ENCODE data around the gene MISP.

MISP gene

DNA sequence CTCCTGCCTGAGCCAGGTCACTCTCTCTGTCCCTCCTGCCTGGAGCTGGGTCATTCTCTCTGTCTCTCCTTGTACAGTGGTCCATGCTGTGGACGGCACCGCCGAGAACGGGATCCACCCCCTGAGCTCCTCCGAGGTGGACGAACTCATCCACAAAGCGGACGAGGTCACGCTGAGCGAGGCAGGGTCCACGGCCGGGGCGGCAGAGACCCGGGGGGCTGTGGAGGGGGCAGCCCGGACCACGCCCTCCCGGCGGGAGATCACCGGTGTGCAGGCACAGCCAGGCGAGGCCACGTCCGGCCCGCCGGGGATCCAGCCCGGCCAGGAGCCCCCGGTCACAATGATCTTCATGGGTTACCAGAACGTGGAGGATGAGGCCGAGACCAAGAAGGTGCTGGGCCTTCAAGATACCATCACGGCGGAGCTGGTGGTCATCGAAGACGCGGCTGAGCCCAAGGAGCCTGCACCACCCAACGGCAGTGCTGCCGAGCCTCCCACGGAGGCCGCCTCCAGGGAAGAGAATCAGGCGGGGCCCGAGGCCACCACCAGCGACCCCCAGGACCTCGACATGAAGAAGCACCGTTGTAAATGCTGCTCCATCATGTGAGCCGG is 4.6 kb upstream of the MISP start:
- DNase-seq (ENCODE audit: low read depth in 2 of 2, low spot score in 1 of 2): no peak

DNA sequence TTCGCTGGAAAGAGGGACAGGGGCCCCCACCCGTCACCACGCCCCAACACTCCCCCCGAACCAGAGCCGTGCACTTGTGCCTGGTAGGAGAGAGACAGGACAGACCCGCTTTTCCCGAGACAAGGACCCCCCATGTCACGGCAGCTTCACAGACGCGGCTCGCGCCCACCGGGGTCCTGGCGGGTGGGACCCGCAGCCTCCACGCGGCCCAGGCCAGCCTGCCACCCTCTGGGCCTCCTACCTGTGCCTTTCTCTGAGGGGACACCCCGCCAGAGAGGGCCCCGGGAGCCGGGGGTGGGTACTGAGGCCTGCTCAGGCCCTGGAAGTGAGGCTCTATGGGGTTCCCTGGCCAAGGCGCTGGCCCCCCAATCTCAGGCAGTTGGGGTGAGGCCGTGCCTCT is 4.0 kb upstream of the MISP start:
- no peak for DNase-seq (ENCODE audit: low read depth in 2 of 2, low spot score in 1 of 2)

DNA sequence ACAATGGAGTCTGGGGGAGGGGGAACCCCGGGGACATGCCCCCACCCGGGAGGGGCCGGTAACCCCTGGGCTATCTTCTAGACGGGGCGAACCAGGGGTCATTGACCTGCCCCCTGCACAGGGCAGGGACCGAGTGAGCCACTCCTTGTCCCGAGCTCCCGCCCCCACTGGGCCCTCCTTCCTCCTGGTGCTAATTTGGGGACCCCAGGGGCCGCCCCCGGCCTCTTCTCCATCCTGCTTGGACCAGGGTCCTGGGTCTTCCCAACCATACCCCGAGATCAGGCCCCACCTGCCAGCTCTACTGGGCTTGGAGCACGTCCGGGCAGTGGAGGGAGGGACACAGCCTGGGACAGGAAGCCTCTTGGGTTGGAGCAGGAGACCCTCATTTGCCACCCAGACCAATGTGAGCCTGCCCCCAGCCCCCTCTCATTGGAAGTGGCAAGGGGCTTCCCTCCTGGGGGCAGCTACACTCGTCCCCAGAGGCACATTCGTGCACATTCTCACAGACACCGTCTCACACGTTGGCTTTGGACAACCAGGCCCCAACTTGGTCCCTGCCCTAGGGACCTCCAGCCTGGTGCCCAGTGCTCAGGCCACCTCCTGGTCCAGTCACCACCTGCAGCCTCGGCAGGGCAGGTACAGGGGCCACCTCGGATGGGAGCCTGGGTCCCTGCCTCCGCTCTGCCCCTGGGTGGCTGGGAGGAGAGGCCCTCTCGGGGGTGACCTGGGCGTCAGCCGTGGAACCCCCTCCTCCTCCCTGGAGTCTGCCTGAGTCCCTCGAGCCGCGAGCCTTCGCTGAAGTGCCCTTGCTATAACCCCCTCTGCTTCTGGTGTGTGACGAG is 3.3 kb upstream of the MISP start:
- no peak for DNase-seq (ENCODE audit: low read depth in 2 of 2, low spot score in 1 of 2)

DNA sequence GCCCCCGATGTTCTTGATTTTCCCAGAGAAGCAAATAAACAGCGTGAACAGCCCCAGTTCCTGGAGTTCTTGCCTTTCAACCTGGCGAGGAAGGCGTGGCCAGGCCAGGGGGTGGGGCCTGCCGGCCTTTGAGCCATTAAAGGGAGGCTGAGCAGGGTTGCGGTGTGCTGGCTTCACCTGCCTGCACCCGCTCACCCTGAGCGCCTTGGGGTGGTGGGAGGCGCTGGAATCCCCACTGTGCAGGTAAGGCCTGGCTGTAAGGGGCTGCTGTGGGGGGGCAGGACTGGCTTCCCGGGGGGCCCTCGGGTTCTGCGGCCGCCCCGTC is 2.7 kb upstream of the MISP start:
- no peak for DNase-seq (ENCODE audit: low read depth in 2 of 2, low spot score in 1 of 2)

DNA sequence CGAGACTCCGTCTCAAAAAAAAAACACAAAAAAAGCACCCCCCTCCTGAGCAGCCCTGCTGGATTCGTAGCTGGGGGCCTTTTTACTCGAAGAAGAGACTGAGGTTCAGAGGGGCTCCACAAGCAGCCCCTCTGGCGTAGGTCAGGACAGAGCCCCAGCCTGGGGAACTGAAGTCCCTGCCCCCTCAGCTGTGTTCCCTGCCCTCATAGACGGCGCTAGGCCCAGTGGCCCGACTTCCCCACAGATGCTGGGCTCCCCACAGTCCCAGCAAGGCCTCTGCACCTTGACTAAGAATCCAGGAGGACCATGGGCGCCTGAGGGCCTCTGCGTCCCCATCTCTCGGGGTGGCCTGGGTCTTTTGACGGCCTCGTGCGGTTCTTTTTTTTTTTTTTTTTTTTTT is 1.1 kb upstream of the MISP start:
- no peak for DNase-seq (ENCODE audit: low read depth in 2 of 2, low spot score in 1 of 2)

DNA sequence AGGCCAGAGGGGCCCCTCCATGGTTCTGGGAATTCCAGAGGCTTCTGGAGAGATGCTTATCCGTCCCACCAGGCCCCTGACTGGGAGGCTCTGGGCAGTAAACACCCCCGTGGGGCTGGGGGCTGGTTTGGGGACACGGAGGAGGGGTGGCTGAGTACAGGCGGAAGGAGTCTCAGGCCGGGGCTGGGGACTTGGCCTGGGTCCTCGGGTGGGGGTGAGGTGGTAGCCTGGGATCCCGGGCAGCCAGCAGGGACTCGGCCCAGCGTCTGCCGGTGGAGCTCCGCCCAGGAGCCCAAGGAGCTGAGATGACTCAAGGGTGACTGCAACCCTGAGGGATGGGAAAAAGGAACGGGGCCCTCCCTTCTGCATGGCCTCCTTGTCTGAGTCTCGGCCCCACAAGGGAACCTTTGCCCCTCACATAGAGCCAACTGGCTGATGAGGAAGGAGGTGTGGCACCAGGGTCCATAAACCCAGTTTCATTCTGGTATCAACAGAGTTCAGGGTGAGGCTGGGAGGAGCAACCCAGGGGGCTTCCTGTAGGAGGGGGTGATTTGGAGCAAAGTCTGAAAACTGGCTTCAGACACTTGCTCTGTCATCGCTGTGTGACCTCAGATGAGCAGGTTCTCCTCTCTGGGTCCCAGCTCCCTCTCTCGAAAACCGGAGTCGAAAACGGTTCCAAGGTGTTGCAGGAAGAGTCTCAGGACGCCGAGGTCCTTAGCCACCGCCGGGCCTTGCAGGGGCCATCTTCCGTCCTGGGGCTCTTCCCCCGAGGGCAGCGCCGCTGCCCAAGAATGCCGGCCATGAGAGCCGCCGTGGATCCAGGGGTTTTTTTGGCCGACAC is 809 bp downstream of the MISP start:
- no peak for DNase-seq (ENCODE audit: low read depth in 2 of 2, low spot score in 1 of 2)

DNA sequence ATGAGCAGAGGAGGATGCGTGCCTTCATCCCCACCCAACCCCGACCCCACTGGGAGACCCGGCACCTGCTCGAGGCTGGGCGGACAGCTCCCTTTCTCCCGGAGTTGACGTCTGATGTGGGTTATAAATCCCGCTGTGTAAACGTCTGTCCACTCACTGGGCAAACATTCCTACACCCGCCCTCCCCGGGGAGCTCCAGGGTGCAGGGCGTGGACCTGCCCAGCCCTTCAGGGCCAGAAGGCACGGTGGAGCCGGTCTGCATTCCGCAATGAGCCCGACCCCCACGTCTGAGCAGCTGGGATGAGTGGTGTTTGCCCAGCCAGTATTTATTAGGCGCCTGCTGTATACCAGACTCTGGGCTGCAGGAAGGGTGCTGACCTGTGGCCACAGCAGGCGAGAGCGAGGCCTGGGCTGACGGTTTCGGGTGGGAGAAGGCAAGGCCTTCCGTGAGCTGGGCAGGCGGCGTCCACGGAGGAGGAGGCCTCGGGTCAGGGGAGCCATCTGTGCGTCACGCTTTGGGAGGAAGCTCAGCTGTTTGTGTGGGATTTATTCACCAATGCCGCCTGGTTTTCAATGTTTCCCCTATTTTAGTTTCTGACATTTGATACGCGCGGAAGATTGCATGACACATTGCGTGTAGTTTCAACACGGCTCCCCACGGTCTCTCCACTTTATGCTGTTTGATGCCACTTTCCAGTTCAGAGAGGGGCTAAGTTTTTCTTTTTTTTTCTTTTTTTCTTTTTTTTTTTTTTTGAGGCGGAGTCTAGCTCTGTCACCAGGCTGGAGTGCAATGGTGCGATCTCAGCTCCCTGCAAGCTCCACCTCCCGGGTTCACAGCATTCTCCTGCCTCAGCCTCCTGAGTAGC is 2.0 kb downstream of the MISP start:
- no peak for DNase-seq (ENCODE audit: low read depth in 2 of 2, low spot score in 1 of 2)

DNA sequence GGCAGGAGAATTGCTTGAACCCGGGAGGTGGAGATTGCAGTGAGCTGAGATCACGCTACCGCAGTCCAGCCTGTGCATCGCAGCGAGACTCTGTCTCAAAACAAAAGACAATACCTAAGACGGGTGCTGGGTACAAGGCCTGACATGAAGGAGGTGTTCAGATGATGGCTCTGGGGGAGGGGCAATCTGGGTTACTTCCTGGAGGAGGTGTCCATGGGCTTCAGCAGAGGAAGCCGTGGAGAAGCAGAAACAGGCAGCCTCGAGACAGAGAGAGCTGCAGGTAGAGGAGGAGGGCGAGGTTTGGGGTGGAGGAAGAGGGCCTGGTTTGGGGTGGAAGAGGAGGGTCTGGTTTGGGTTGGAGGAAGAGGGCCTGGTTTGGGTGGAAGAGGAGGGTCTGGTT is 3.6 kb downstream of the MISP start:
- no peak for DNase-seq (ENCODE audit: low read depth in 2 of 2, low spot score in 1 of 2)

DNA sequence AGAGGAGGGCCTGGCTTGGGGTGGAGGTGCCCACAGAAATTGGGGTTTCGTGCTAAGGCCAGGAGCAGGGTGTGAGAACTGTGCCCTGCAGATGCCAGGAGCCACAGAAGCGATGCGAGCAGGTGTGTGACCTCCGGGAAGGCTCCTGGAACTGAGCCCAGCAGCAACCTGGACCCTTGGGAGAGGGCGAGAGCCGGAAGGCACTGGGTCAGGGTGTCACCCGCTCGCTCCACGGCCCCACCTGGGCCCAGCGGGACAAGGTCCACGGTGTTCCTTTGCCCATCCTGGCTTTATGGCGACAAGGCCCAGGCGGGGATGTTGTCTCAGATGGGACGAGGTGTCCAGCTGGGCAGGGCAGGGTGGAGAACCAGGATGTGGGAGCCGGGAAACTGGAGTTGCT is 4.2 kb downstream of the MISP start:
- no peak for DNase-seq (ENCODE audit: low read depth in 2 of 2, low spot score in 1 of 2)

DNA sequence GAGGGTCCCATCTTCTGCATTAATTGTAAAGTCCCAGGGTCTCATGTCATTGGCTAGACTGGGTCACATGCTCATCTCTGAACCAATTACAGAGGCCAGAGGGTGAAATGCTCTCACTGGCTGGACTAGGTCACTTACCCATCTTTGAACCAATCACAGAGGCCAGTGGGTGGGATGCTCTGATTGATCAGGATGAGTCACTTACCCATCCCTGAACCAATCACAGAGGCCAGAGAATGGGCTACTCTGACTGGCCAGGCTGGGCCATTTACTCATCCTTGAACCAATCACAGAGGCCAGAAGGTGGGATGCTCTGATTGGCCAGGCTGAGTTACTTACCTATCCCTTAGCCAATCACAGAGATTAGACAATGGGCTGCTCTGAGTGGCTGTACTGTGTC is 5.3 kb downstream of the MISP start:
- no peak for DNase-seq (ENCODE audit: low read depth in 2 of 2, low spot score in 1 of 2)

DNA sequence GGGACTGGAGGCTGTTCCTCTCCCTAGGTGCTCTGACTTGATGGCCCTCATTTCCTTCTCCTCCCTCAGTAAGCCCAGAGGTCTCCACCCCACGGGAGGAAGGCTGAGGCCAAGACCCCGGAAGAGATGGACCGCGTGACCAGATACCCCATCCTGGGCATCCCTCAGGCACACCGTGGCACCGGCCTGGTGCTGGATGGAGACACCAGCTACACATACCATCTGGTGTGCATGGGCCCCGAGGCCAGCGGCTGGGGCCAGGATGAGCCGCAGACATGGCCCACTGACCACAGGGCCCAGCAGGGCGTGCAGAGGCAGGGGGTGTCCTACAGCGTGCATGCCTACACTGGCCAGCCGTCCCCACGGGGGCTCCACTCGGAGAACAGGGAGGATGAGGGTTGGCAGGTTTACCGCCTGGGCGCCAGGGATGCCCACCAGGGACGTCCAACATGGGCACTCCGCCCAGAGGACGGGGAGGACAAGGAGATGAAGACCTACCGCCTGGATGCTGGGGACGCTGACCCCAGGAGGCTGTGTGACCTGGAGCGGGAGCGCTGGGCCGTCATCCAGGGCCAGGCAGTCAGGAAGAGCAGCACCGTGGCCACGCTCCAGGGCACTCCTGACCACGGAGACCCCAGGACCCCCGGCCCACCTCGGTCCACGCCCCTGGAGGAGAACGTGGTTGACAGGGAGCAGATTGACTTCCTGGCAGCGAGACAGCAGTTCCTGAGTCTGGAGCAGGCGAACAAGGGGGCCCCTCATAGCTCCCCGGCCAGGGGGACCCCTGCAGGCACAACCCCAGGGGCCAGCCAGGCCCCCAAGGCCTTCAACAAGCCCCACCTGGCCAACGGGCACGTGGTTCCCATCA is 6.1 kb downstream of the MISP start:
- no peak for DNase-seq (ENCODE audit: low read depth in 2 of 2, low spot score in 1 of 2)

DNA sequence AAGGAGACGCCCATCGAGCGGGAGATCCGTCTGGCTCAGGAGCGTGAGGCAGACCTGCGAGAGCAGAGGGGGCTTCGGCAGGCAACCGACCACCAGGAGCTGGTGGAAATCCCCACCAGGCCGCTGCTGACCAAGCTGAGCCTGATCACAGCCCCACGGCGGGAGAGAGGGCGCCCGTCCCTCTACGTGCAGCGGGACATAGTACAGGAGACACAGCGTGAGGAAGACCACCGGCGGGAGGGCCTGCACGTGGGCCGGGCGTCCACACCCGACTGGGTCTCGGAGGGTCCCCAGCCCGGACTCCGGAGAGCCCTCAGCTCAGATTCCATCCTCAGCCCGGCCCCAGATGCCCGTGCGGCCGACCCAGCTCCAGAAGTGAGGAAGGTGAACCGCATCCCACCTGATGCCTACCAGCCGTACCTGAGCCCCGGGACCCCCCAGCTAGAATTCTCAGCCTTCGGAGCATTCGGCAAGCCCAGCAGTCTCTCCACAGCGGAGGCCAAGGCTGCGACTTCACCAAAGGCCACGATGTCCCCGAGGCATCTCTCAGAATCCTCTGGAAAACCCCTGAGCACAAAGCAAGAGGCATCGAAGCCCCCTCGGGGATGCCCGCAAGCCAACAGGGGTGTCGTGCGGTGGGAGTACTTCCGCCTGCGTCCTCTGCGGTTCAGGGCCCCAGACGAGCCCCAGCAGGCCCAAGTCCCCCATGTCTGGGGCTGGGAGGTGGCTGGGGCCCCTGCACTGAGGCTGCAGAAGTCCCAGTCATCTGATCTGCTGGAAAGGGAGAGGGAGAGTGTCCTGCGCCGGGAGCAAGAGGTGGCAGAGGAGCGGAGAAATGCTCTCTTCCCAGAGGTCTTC is 7.1 kb downstream of the MISP start:
- no peak for DNase-seq (ENCODE audit: low read depth in 2 of 2, low spot score in 1 of 2)

DNA sequence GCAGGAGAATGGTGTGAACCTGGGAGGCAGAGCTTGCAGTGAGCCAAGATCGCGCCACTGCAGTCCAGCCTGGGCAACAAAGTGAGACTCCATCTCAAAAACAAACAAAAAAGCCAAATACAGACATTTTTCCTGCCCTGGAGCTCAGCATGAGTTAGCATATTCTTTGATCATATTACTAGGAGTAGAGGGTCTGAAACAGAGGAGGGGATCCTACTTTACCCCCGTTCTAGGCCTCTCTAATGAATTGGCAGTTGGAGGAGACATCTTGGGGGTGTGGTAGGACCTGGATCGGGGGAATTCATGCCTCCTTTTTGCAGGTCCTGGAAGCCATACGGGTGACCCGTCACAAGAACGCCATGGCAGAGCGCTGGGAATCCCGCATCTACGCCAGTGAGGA is 12.3 kb downstream of the MISP start:
- no peak for DNase-seq (ENCODE audit: low read depth in 2 of 2, low spot score in 1 of 2)

DNA sequence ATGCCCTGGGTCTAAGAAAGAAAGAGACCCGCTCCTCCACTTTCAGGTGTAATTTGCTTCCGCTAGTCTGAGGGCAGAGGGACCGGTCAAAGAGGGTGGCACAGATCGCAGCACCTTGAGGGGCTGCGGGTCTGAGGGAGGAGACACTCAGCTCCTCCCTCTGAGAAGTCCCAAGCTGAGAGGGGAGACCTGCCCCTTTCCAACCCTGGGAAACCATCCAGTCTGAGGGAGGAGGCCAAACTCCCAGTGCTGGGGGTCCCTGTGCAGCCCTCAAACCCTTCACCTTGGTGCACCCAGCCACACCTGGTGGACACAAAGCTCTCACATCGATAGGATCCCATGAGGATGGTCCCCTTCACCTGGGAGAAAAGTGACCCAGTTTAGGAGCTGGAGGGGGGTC is 13.0 kb downstream of the MISP start:
- no peak for DNase-seq (ENCODE audit: low read depth in 2 of 2, low spot score in 1 of 2)

DNA sequence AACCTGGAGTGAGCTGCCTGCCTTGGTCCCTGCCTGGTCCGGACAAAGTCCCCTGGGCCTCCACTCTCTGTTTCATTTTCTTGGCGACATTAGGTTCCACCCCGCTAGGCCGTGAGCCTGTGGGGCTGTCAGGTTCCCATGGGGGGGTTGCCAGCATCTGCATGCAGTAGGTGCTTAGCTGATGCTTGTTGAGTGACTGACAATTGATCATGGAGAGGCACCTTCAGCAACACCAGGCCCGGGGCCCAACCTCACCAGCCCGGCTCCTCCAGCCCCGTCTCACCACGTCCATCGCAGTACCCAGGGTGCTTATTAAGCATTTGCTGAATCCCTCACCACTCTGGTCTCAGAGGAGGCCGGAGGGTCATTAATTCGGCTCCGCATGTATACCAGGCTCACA is 13.4 kb downstream of the MISP start:
- DNase-seq (ENCODE audit: low read depth in 2 of 2, low spot score in 1 of 2): no peak

DNA sequence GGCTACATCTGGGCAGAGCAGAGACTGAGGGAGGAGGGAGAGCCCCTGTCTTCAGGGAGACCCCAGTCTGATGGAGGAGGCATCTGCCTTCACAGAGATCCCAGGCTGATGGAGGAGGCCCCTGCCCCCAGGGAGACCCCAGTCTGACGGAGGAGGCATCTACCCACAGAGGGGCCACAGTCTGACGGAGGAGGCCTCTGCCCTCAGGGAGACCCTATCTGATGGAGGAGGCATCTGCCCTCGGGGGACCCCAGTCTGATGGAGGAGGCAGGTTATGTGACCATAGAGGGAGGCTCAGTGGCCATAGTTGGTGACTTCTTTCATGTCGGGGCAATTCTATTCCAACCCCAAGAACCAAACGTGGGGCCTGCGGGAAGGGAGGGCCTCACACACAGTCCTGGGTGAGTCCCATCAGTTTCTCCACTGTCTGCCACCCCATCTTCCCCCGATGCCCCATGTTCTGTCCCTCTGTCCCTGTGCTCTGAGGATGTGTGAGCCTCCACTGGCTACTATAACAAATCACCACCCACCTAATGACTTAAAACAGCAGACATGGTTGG is 14.3 kb downstream of the MISP start:
- DNase-seq (ENCODE audit: low read depth in 2 of 2, low spot score in 1 of 2): no peak

DNA sequence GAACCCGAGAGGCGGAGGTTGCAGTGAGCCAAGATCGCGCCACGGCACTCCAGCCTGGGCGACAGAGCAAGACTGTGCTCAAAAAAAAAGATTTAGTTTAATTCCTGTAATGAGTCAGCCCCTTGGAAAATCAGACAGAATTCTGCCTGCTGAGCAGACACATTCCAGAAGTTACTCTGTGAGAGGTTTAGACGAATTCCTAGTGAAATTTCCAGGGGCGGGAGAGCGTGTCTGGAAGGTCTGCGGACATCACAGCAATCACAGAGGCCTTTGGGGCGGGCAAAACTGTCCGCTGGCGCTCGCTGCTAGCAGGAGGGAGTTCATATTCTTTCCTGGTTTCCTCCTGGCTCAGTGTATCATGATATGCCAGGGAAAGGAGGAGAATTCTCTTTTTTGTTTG is 17.5 kb downstream of the MISP start:
- no peak for DNase-seq (ENCODE audit: low read depth in 2 of 2, low spot score in 1 of 2)

DNA sequence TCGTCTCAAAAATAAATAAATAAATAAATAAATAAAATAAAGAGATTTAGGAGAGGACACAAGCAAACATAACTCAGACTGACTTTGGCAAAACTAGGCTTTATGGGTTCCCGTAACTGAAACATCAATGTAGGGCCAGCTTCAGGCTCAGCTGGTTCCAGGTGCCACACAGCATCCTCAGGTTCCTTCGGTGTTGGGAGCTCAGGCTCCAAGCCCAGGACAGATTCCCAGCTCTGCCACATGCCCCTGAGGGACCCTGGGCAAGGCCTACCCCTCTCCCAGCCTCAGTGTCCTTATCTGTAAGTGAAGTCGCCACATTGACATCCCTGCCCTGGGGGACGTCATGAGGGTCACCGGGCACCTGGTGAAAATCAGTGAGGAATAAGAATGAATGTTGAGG is 18.7 kb downstream of the MISP start:
- DNase-seq (ENCODE audit: low read depth in 2 of 2, low spot score in 1 of 2): no peak

DNA sequence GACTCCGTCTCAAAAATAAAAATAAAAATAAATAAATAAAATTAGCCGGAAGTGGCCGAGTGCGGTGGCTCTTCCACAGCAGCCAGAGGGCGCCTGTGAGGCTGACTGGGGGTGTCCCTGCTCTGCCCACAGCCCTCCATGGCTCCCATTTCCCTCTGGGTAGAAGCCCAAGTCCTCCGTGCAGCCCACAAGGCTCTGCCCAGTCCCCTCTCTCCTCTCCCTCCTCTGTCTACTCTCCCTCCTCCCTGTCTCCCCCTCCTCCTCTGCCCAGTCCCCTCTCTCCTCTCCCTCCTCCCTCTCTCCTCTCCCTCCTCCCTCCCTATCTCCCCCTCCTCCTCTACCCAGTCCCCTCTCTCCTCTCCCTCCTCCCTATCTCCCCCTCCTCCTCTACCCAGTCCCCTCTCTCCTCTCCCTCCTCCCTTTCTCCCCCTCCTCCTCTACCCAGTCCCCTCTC is 20.4 kb downstream of the MISP start:
- no peak for DNase-seq (ENCODE audit: low read depth in 2 of 2, low spot score in 1 of 2)
